SK-N-SH (cell line): Measurements from ENCODE around the gene PIK3R5.

Experiments used
- RFX5 ChIP-seq: IDR thresholded peaks from 2 replicates; pipeline ENCODE4 v1.6.1; 2012; ENCODE audit warnings: mild to moderate bottlenecking, improper control_type of control experiment, low read length
- YY1 ChIP-seq: IDR thresholded peaks from 2 replicates; pipeline ENCODE4 v1.4.0; 2012; ENCODE audit warnings: low read depth, mild to moderate bottlenecking
- TF ChIP-seq, protein P1 (sequence below): fragments of 200-600 bp; sonication (generic); IDR thresholded peaks from 2 replicates; pipeline ENCODE4 v1.6.1; 2017; ENCODE audit warnings: antibody characterized with exemption, mild to moderate bottlenecking, moderate library complexity

- TF ChIP-seq, protein P1, sequence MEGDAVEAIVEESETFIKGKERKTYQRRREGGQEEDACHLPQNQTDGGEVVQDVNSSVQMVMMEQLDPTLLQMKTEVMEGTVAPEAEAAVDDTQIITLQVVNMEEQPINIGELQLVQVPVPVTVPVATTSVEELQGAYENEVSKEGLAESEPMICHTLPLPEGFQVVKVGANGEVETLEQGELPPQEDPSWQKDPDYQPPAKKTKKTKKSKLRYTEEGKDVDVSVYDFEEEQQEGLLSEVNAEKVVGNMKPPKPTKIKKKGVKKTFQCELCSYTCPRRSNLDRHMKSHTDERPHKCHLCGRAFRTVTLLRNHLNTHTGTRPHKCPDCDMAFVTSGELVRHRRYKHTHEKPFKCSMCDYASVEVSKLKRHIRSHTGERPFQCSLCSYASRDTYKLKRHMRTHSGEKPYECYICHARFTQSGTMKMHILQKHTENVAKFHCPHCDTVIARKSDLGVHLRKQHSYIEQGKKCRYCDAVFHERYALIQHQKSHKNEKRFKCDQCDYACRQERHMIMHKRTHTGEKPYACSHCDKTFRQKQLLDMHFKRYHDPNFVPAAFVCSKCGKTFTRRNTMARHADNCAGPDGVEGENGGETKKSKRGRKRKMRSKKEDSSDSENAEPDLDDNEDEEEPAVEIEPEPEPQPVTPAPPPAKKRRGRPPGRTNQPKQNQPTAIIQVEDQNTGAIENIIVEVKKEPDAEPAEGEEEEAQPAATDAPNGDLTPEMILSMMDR, result no peak
- no peak for TF ChIP-seq RFX5
- TF ChIP-seq YY1, result no peak
Measured at GRCh38 chr17:8900207-8900606, 65.3 kb downstream of the PIK3R5 start.
